ENCODE data around the gene UBXN11. TPM values are rescaled to one million over a fixed set of nuclear protein-coding genes. Genes with fewer than 3 reads are reported as not detected.

The UBXN11 gene
- total and polyA plus RNA-seq, 9 donors: 3.6 to 37.0 (median 26.0) TPM

DNA sequence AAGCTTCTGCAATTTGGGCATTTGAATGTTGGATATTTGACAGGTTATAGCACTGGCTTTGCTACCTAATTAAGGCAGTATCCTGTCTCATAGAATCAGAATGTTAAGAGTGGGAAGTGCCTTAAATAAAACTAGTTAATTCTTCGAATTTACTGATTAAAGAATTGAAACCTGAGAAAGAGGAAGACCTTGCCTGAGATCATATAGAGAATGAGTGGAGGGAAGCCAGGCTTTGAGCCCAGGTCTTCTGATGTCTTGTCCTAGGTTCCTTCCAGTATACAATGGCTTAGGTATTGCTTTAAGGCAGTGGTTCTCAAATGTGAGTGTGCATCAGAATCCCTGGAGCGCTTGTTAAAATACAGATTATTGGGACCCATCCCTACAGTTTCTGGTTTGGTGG lies 47.4 kb downstream of the UBXN11 start:
- no peak for DNase-seq
- no peaks in the 10 kb centered on the region for H3K27me3 ChIP-seq
- no peaks in the 10 kb centered on the region for H3K4me1 ChIP-seq (ENCODE audit: insufficient read depth)
- no peaks in the 10 kb centered on the region for H3K9me3 ChIP-seq
- H3K36me3 ChIP-seq: no peaks in the 10 kb centered on the region
- H3K4me3 ChIP-seq: no peak overlapping the region
- intact Hi-C loops (cut with DNase I): no loop called here
- no peak overlapping the region for H3K27ac ChIP-seq
- TF ChIP-seq, protein P1, sequence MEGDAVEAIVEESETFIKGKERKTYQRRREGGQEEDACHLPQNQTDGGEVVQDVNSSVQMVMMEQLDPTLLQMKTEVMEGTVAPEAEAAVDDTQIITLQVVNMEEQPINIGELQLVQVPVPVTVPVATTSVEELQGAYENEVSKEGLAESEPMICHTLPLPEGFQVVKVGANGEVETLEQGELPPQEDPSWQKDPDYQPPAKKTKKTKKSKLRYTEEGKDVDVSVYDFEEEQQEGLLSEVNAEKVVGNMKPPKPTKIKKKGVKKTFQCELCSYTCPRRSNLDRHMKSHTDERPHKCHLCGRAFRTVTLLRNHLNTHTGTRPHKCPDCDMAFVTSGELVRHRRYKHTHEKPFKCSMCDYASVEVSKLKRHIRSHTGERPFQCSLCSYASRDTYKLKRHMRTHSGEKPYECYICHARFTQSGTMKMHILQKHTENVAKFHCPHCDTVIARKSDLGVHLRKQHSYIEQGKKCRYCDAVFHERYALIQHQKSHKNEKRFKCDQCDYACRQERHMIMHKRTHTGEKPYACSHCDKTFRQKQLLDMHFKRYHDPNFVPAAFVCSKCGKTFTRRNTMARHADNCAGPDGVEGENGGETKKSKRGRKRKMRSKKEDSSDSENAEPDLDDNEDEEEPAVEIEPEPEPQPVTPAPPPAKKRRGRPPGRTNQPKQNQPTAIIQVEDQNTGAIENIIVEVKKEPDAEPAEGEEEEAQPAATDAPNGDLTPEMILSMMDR (IDR thresholded peaks at IDR 0.05): no peak
- TF ChIP-seq EP300 (IDR thresholded peaks at IDR 0.05): no peak
- TF ChIP-seq POLR2A (IDR thresholded peaks at IDR 0.05): no peak
- 77 to 82% (median 81%) methylated on average over 2 of the region's 2 CpGs for WGBS, 3 donors

DNA sequence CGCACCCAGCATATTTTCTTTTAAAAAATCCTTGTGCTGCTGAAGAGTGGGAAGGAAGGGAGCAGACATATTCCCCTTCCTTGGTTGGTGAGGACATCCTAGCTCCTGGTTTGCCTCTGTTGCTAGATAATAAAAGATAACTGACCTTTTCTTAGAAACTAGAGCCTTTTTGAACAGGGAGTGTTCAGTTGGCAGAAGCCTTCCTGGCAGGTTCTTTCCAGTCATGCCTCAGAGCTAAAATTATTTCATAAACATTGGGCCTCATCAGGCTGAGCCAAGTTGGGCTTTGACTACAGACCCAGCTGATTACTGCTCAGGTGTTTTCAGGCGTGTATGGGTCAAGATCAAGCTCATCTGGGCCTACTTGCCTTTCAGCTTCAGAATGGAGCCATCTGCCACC lies 49.2 kb downstream of the UBXN11 start:
- no peaks in the 10 kb centered on the region for H3K36me3 ChIP-seq
- intact Hi-C loops (cut with DNase I): no loop called here
- no peak overlapping the region for H3K4me3 ChIP-seq
- no peak for DNase-seq
- no peaks in the 10 kb centered on the region for H3K9me3 ChIP-seq
- TF ChIP-seq, protein P1 (IDR thresholded peaks at IDR 0.05): no peak
- TF ChIP-seq POLR2A (IDR thresholded peaks at IDR 0.05) (no peak), EP300 (IDR thresholded peaks at IDR 0.05) (no peak)
- H3K27me3 ChIP-seq: no peaks in the 10 kb centered on the region
- no peaks in the 10 kb centered on the region for H3K4me1 ChIP-seq (ENCODE audit: insufficient read depth)
- H3K27ac ChIP-seq: no peak overlapping the region
- 90 to 98% (median 97%) methylated on average over 2 of the region's 2 CpGs for WGBS, 3 donors

DNA sequence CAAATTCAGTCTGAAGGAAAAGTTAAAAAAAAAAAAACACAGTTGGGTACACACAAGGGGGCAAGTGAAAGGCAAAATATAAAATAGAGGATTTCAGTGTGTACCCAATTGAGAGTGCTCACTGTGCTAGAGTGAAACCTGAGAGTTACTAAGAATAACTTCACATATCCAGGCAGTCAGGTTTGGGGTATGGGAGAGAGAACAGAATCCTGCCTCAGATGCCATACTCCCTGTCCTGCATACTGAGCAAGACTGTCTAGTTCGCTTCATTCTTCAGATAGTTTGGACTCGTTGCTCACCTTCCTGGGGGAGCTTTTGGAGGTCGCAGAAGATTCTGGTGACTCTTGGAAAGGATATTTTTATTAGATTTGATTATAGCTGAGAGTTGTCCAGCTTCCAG lies 52.0 kb downstream of the UBXN11 start:
- Histone ChIP-seq H3K27me3 (no peaks in the 10 kb centered on the region), H3K9me3 (no peaks in the 10 kb centered on the region), H3K4me3 (no peak overlapping the region), H3K4me1 (ENCODE audit: insufficient read depth) (no peaks in the 10 kb centered on the region), H3K27ac (no peak overlapping the region), H3K36me3 (no peaks in the 10 kb centered on the region)
- no peak for DNase-seq
- 75 to 89% (median 81%) methylated on average over 3 of the region's 3 CpGs for WGBS, 3 donors
- TF ChIP-seq, protein P1 (IDR thresholded peaks at IDR 0.05): no peak
- no peak for TF ChIP-seq POLR2A (IDR thresholded peaks at IDR 0.05)
- no peak for TF ChIP-seq EP300 (IDR thresholded peaks at IDR 0.05)
- intact Hi-C loops (cut with DNase I): no loop called here

DNA sequence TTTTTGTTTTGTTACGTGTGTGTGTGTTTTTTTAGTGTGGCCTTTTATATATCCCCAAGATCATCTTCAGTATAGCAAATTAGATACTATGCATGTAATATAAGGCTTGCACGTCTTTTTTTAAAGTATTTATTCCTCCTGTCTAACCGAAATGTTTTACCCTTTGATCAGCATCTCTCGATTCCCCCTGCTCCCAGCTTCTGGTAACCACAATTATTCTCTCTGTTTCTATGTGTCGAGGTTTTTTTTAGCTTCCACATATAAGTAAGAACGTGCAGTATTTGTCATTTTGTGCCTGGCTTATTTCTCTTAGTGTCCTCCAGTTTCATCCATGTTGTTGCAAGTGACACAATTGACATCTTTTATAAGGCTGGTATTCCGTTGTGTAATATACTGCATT lies 53.7 kb downstream of the UBXN11 start:
- H3K4me1 ChIP-seq (ENCODE audit: insufficient read depth): no peaks in the 10 kb centered on the region
- no peak for DNase-seq
- no peak overlapping the region for H3K4me3 ChIP-seq
- no peaks in the 10 kb centered on the region for H3K27me3 ChIP-seq
- intact Hi-C loops (cut with DNase I): no loop called here
- no peaks in the 10 kb centered on the region for H3K36me3 ChIP-seq
- H3K9me3 ChIP-seq: no peaks in the 10 kb centered on the region
- TF ChIP-seq POLR2A (IDR thresholded peaks at IDR 0.05): no peak
- TF ChIP-seq, protein P1 (IDR thresholded peaks at IDR 0.05): no peak
- TF ChIP-seq EP300 (IDR thresholded peaks at IDR 0.05): no peak
- H3K27ac ChIP-seq: no peak overlapping the region
- WGBS, 3 donors: 80 to 86% (median 81%) methylated on average over 7 of the region's 7 CpGs

DNA sequence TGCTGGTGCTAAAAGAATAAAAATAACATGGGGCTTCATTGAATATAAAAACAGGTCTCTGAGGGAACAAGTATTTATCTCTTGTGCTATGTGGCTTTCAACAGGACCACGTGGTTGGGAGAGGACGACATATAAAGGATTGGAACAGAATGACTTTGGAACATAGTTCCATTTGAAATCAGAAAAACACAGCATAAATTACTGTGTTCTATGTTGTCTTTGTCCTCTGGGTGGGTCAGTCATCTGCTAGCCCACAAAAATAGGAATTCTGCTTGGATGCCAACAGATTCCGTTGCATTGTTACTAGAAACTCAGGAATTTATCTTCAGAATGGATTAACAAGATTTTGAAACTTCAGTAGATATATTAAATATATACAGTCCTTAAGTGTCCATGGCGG lies 66.5 kb downstream of the UBXN11 start:
- H3K36me3 ChIP-seq: no peaks in the 10 kb centered on the region
- intact Hi-C loops (cut with DNase I): no loop called here
- H3K4me1 ChIP-seq (ENCODE audit: insufficient read depth): no peaks in the 10 kb centered on the region
- no peaks in the 10 kb centered on the region for H3K9me3 ChIP-seq
- DNase-seq: no peak
- no peaks in the 10 kb centered on the region for H3K27me3 ChIP-seq
- TF ChIP-seq, protein P1 (IDR thresholded peaks at IDR 0.05): no peak
- TF ChIP-seq EP300 (IDR thresholded peaks at IDR 0.05) (no peak), POLR2A (IDR thresholded peaks at IDR 0.05) (no peak)
- no peak overlapping the region for H3K4me3 ChIP-seq
- H3K27ac ChIP-seq: no peak overlapping the region
- WGBS, 3 donors: 69 to 81% (median 72%) methylated on average over 4 of the region's 4 CpGs
